ENCODE results near the gene PEPD.

PEPD gene

GRCh38 chr19:33453265-33453664, 68.3 kb downstream of the PEPD start:
- FAIRE-seq = no peak

- no peak for FAIRE-seq
These were observed 70.9 kb downstream of the PEPD start for GRCh38 chr19:33450689-33451088.

DNA sequence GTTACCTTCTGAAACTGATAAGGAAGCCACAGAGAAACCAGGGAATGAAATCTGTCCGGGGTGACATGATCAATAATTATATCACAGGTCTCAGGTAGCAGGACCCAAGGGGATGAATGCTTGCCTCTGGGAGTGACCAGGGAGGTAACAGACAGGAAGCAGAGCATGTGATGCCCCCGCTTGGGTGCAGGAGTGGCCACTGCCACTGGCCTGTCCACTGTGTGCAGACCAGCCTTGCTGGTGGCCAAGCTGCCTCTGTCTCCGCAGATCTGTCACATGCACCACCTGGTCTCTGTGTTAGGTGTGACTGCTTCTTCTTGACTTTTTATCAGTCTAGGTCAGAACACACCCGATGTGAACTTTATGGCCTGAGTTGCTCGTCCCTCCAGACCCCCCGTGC, 71.8 kb downstream of the PEPD start:
- no peak for FAIRE-seq

- no peak for FAIRE-seq
These were observed 73.5 kb downstream of the PEPD start for GRCh38 chr19:33448159-33448516.

DNA sequence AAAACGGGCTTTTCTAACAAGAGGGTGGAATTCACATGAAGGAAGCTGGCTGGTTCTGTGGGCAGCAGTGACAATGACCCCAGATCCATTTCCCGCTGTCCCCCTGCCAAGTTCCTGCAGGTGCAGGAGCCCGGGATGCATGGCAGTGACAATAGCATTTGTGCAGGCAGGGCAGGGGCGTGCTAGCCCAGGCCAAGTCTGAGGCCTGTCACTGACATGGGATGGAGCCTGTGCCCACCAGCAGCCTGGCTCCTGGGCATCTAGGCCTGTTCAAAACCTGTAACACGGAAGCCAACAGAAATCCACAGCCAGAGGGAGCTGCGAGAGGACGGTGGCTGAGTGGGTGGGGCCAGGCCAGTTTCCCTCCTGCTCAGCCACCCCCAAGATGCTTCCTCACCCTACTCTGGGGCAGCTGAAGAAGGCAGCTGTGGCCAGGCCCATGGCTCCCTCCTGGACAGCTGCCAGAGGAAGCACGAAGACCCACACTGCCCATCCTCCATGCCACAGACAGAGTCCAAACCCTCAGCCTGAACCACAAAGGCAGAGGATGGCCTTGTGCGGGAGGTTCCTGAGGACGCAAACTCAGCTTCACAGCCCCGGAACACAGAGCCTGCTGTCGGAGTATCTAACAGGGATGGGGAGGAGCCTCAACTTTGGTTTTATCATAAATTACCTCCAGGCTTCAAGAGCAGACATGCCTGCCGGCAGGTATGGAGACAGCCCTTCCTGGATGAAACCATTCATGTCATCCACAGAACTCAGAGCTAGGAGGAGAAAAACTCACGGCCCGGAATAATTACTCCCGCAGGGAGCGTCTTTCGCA, 74.0 kb downstream of the PEPD start:
- no peak for FAIRE-seq

DNA sequence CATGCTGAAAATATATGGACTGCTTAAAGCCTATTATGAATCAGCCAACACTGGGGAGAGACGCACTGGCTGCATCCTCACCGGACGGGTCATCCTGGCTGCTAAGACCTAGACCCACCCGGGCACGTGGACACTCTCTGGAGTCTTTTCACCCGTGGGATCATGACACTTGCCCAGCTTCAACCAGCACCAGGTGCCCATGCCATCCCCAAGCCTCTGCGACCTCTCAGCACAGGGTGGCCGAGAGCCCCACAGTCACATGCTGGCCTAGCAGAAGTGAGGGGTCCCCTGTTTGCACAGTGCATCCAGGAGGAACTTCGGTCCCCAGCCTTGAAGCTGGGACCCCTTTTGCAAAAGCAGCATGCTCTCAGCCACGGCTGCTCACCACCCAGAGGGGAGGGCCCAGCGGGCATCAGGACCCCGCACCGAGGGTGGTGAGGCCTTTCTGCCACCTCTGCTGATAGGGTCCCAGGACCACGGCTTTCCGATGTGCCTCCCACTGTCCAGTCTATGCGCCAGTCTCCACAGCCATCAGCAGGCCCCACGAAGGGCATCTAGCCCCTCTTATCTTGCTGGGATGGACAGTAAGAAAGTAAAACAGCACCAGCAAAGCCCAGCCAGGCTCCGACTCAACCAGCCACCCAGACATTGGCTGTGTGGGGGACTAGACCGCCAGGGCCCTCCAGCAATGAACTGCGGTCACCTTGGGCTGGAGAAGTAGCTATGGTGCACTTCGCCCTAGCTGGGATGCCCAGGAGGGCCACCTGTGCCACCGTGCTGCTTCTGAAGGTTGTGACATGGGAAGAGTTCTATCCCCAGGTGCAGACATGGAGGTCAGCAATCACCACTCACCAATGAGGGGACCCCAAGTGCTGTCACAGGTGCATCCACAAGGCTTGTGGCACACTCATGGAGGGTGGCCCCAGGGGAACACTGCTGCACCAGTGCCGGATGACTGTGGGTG, 75.0 kb downstream of the PEPD start:
- no peak for FAIRE-seq

- no peak for FAIRE-seq
These were observed 75.9 kb downstream of the PEPD start for GRCh38 chr19:33445442-33446329.

- no peak for FAIRE-seq
These were observed 76.8 kb downstream of the PEPD start for GRCh38 chr19:33444562-33445441.

DNA sequence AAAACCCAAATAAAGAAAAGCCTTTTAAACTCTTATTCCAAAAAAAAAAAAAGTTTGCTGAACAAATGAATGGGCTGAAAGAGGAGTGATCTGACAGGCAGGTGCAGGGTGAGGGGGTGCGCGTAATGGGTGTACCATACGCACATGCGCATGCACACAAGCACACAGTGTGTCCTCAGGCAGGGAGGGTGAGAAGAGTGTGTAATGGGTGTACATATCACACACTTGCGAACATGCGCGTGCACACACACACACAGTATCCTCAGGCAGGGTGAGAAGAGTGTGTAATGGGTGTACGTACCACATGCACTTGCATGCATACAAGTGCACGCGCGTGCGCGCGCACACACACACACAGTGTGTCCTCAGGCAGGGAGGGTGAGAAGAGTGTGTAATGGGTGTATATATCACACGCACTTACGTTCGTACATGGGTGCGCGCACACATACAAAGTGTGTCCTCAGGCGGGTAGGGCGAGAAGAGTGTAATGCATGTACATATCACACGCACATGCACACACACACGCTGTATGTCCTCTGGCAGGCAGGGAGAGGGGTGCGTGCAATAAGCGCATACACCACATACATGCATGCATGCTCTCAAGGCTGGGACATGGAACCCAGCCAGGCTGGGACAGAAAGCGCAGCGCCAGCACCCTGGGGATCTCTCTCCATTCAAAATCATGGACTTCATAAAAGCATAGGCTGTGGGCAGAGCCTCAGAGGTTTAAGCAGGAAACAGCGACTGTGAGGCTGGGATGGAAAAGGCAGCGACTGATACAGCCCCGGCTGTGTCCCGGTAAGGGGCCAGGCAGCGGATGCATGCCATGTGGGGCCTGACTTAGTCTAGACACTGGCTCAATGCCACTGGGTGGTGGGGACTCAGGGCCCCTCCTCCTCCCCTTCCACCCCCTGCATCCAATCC, 77.7 kb downstream of the PEPD start:
- no peak for FAIRE-seq

DNA sequence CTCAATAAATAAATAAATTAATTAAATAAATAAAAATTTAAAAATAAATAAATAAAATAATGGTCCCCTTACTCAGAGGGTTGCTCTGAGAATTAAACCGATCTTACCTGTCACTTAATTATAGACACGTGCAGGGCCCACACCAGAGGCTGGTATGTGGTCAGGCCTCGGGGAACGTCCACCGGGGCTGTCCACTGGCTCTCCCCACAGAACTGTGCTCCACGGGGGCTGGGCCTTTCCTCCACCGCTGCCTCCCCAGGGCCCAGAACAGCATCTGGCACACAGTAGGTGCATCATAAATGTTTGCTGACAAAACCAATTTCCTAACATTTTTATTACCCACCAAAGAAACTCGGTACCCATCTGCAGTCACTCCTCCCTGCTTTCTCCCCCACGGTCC, 78.9 kb downstream of the PEPD start:
- no peak for FAIRE-seq

DNA sequence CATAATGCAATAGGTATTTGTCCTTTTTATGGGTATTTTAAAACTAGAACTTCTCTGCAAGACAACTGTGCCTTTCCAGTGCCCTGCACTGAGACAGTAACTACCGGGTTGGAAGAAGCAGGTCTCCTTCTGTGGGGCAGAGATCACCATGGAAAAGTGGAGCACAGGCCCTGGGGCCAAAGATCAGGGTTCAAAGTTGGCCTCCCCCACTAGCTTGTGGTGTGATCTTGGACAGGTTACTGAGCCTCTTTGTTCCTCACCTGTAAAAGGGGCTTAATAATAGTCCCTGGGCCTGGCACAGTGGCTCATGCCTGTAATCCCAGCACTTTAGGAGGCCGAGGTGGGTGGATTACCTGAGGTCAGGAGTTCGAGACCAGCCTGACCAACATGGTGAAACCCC, 79.8 kb downstream of the PEPD start:
- no peak for FAIRE-seq

GRCh38 chr19:33441277-33441699, 80.3 kb downstream of the PEPD start:
- no peak for FAIRE-seq

- no peak for FAIRE-seq
These were observed 80.9 kb downstream of the PEPD start for GRCh38 chr19:33440682-33441081.

GRCh38 chr19:33440241-33440640, 81.3 kb downstream of the PEPD start:
- no peak for FAIRE-seq

GRCh38 chr19:33438987-33439781, 82.4 kb downstream of the PEPD start:
- no peak for FAIRE-seq

DNA sequence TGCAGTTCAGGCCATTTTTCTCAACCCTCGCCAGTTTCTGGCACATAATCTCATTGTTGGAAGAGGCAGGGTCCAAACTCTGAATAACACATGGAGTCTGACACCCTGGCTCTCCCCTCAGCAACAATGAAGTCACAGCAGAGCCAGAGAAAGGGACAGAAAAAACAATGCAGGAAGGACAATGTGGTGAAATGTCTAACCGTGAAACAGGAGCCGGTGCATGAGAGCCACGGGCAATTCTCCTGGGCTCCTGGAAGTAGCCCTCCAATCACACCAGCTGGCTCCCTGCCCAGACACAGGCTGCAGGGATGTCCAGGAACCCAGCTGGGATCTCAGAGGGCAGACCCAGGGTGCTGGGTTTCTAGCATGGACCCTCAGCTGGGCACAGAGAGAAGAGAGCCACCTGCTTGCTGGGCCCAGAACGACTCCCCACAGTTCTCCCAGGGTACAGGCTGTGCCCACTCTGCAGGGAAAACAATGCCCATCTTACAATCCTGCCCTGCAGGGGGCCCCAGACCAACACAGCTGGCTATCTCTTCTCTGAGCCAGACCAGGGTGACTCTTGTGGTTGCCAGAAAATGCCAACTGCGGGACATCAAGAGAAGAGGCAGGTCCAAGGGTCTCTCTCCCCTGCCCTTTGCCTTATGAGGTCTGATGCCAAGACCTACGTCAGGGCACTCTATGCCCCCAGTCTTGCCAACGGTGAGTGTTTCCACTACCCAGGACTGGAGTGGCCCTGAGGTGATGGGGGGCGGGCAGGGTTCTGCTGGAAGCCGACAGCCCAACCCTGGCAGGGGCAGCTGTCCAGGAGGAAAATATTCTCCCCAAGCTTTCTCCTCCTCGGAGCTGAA, 83.5 kb downstream of the PEPD start:
- no peak for FAIRE-seq

DNA sequence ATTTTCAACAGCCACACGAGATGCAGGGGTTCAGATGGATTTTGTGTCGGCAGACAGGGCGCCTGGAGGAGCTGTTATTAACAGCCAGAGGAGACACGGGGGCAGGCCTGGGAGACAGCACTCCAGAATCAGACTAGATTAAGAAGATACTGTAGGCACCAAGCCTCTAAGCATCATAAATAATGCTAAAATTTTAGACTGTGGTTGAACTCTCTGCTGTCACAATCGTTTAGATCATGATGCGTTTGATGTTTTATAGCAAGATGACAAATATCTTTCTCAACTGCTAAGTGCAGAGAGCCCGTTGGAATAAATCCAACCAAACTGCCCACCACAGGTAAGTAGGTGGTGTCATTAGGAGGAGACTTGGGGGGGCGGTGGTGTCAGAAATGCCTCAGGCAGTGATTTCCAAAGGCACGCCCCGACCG, 84.2 kb downstream of the PEPD start:
- no peak for FAIRE-seq

Measured in endometrium (tissue), 2 donors.